Kidney capillary endothelial cell (primary cell): ENCODE measurements around the gene CCND2.

Experiments used
- DNase-seq: peaks from one replicate; pipeline ENCODE4 v3.0.0-alpha.2; 2018; ENCODE audit warnings: low spot score

The CCND2 gene

GRCh38 chr12:4276524-4277204 is 3.1 kb downstream of the CCND2 start:
- peak; percentile 87 for DNase-seq

- DNase-seq, result no peak
These were observed 3.6 kb downstream of the CCND2 start for GRCh38 chr12:4277205-4277543.

- no peak for DNase-seq
These were observed 4.3 kb downstream of the CCND2 start for GRCh38 chr12:4277857-4278256.

GRCh38 chr12:4278329-4279197 is 5.0 kb downstream of the CCND2 start:
- DNase-seq, result no peak

GRCh38 chr12:4279198-4279690 is 5.7 kb downstream of the CCND2 start:
- DNase-seq, result no peak

- DNase-seq, result no peak
These were observed 7.0 kb downstream of the CCND2 start for GRCh38 chr12:4280351-4281163.

GRCh38 chr12:4281173-4281654 is 7.7 kb downstream of the CCND2 start:
- DNase-seq, result no peak

GRCh38 chr12:4282103-4282891 is 8.7 kb downstream of the CCND2 start:
- no peak for DNase-seq

GRCh38 chr12:4282892-4283511 is 9.4 kb downstream of the CCND2 start:
- DNase-seq, result no peak

- DNase-seq, result no peak
These were observed 10.1 kb downstream of the CCND2 start for GRCh38 chr12:4283512-4284255.

- no peak for DNase-seq
These were observed 10.7 kb downstream of the CCND2 start for GRCh38 chr12:4284306-4284705.

- DNase-seq, result no peak
These were observed 11.5 kb downstream of the CCND2 start for GRCh38 chr12:4285070-4285469.

GRCh38 chr12:4286228-4286627 is 12.7 kb downstream of the CCND2 start:
- DNase-seq, result no peak

- no peak for DNase-seq
These were observed 13.3 kb downstream of the CCND2 start for GRCh38 chr12:4286771-4287317.

- no peak for DNase-seq
These were observed 14.0 kb downstream of the CCND2 start for GRCh38 chr12:4287325-4288211.

- no peak for DNase-seq
These were observed 15.0 kb downstream of the CCND2 start for GRCh38 chr12:4288296-4289131.

GRCh38 chr12:4289231-4289878 is 15.8 kb downstream of the CCND2 start:
- DNase-seq, result no peak
